Measurements from ENCODE around the gene MSH3. TPM values are rescaled to one million over a fixed set of nuclear protein-coding genes. Genes with fewer than 3 reads are reported as not detected.

Gene MSH3
- polyA plus RNA-seq, 1 of the 3 experiments (the other 2 are of a cell fraction) = 3.5 TPM

GRCh38 chr5:80781356-80781755 is 126.9 kb downstream of the MSH3 start:
- Histone ChIP-seq H3F3A (replicated peaks; ENCODE audit: insufficient read depth) (peaks cover 10% of the 10 kb centered on the region), H3K27ac (ENCODE audit: low read depth in 2 of 2, low read length in 1 of 2) (peak overlapping the region in 1 of 2 experiments; percentile 47; a peak in 2 of 4 replicates), H3K4me1 (ENCODE audit: control insufficient read depth in 1 of 2, insufficient read depth in 2 of 2, low read depth in 1 of 2, low read length in 1 of 2) (peaks cover 4 to 13% of the 10 kb centered on the region in 2 experiments; a peak in 2 of 4 replicates), H4K20me1 (ENCODE audit: insufficient read depth) (no peaks in the 10 kb centered on the region), H3K9me3 (no peaks in the 10 kb centered on the region), H3K79me2 (ENCODE audit: insufficient read depth) (no peaks in the 10 kb centered on the region), H3K36me3 (replicated peaks in 1 of 2; ENCODE audit: control insufficient read depth in 1 of 2, insufficient read depth in 2 of 2, low read length in 1 of 2) (peaks cover 12 to 14% of the 10 kb centered on the region in 2 experiments), H3K4me2 (peak overlapping the region; percentile 30), H2AFZ (ENCODE audit: low read depth) (no peak overlapping the region), H3K9ac (no peak overlapping the region), H3K4me3 (ENCODE audit: low read depth in 2 of 2, low read length in 1 of 2) (no peak overlapping the region), H3K27me3 (ENCODE audit: insufficient read depth) (no peaks in the 10 kb centered on the region), H3K9me2 (no peaks in the 10 kb centered on the region)
- DNase-seq = no peak
- POLR2A ChIA-PET = no interaction called here
- CTCF ChIA-PET = no interaction called here
- peak; percentile 58 for TF ChIP-seq JUND (IDR thresholded peaks at IDR 0.05)
- TF ChIP-seq TEAD4 (IDR thresholded peaks at IDR 0.05; ENCODE audit: borderline replicate concordance, insufficient read depth) = 0 out of 2 replicates have a peak, but pooled peaks have one; percentile 14
- TF ChIP-seq FOSL2 (IDR thresholded peaks at IDR 0.05; ENCODE audit: borderline replicate concordance, low read depth) = peak; percentile 77
- TF ChIP-seq IRF3 (IDR thresholded peaks at IDR 0.05; ENCODE audit: low read depth, low read length) = no peak
- TF ChIP-seq PBX3 (IDR thresholded peaks at IDR 0.05) = 0 out of 2 replicates have a peak, but pooled peaks have one; percentile 3
- WGBS (ENCODE audit: low lambda C conversion rate) = 54% methylated on average over 1 of the region's 1 CpG

DNA sequence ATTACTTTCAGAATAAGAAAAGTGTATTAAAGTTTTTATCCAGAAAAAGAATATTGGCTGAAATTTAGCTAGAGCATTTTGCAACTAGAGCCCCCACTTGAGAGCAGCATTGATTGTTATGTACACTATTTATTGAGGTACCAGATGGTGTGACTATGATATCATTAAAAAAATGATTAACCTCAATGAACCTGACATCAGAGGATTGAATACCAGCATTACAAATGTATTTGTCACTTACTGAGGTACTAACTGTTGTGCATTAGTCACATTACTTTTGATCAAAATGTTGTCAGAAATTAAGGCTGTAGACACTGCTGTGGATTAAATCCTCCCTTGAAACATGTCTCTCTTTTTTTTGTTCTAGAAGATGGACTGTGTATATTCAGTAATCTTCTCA is 128.2 kb downstream of the MSH3 start:
- H3K4me1 ChIP-seq (ENCODE audit: control insufficient read depth in 1 of 2, insufficient read depth in 2 of 2, low read depth in 1 of 2, low read length in 1 of 2) = peaks cover 3 to 13% of the 10 kb centered on the region in 2 experiments; a peak in 2 of 4 replicates
- H4K20me1 ChIP-seq (ENCODE audit: insufficient read depth) = no peaks in the 10 kb centered on the region
- no peak overlapping the region for H2AFZ ChIP-seq (ENCODE audit: low read depth)
- peaks cover 10% of the 10 kb centered on the region for H3F3A ChIP-seq (replicated peaks; ENCODE audit: insufficient read depth)
- H3K27me3 ChIP-seq (ENCODE audit: insufficient read depth) = no peaks in the 10 kb centered on the region
- H3K79me2 ChIP-seq (ENCODE audit: insufficient read depth) = no peaks in the 10 kb centered on the region
- H3K4me2 ChIP-seq = no peak overlapping the region
- H3K9me2 ChIP-seq = no peaks in the 10 kb centered on the region
- no peak for DNase-seq
- H3K27ac ChIP-seq (ENCODE audit: low read depth in 2 of 2, low read length in 1 of 2) = no peak overlapping the region
- H3K9ac ChIP-seq = no peak overlapping the region
- no peak overlapping the region for H3K4me3 ChIP-seq (ENCODE audit: low read depth in 2 of 2, low read length in 1 of 2)
- no peaks in the 10 kb centered on the region for H3K9me3 ChIP-seq
- POLR2A ChIA-PET = no interaction called here
- CTCF ChIA-PET = no interaction called here
- peaks cover 8 to 18% of the 10 kb centered on the region in 2 experiments for H3K36me3 ChIP-seq (replicated peaks in 1 of 2; ENCODE audit: control insufficient read depth in 1 of 2, insufficient read depth in 2 of 2, low read length in 1 of 2)
- TF ChIP-seq PBX3 (IDR thresholded peaks at IDR 0.05) = no peak
- no peak for TF ChIP-seq RAD21 (IDR thresholded peaks at IDR 0.05; ENCODE audit: low read length)
- TF ChIP-seq FOXJ3 (CRISPR knock-in tag; IDR thresholded peaks at IDR 0.05) = no peak
- TF ChIP-seq SIN3A (IDR thresholded peaks at IDR 0.05; ENCODE audit: borderline replicate concordance, low read depth, low read length) = no peak
- no peak for TF ChIP-seq MXI1 (IDR thresholded peaks at IDR 0.05; ENCODE audit: low read depth, low read length)
- no peak for TF ChIP-seq EZH2phosphoT487 (IDR thresholded peaks at IDR 0.05; ENCODE audit: borderline replicate concordance, low read depth)
- TF ChIP-seq, protein P1, sequence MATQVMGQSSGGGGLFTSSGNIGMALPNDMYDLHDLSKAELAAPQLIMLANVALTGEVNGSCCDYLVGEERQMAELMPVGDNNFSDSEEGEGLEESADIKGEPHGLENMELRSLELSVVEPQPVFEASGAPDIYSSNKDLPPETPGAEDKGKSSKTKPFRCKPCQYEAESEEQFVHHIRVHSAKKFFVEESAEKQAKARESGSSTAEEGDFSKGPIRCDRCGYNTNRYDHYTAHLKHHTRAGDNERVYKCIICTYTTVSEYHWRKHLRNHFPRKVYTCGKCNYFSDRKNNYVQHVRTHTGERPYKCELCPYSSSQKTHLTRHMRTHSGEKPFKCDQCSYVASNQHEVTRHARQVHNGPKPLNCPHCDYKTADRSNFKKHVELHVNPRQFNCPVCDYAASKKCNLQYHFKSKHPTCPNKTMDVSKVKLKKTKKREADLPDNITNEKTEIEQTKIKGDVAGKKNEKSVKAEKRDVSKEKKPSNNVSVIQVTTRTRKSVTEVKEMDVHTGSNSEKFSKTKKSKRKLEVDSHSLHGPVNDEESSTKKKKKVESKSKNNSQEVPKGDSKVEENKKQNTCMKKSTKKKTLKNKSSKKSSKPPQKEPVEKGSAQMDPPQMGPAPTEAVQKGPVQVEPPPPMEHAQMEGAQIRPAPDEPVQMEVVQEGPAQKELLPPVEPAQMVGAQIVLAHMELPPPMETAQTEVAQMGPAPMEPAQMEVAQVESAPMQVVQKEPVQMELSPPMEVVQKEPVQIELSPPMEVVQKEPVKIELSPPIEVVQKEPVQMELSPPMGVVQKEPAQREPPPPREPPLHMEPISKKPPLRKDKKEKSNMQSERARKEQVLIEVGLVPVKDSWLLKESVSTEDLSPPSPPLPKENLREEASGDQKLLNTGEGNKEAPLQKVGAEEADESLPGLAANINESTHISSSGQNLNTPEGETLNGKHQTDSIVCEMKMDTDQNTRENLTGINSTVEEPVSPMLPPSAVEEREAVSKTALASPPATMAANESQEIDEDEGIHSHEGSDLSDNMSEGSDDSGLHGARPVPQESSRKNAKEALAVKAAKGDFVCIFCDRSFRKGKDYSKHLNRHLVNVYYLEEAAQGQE (IDR thresholded peaks at IDR 0.05; ENCODE audit: low read depth, low read length) = no peak
- TF ChIP-seq, protein P2, sequence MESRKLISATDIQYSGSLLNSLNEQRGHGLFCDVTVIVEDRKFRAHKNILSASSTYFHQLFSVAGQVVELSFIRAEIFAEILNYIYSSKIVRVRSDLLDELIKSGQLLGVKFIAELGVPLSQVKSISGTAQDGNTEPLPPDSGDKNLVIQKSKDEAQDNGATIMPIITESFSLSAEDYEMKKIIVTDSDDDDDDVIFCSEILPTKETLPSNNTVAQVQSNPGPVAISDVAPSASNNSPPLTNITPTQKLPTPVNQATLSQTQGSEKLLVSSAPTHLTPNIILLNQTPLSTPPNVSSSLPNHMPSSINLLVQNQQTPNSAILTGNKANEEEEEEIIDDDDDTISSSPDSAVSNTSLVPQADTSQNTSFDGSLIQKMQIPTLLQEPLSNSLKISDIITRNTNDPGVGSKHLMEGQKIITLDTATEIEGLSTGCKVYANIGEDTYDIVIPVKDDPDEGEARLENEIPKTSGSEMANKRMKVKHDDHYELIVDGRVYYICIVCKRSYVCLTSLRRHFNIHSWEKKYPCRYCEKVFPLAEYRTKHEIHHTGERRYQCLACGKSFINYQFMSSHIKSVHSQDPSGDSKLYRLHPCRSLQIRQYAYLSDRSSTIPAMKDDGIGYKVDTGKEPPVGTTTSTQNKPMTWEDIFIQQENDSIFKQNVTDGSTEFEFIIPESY (IDR thresholded peaks at IDR 0.05; ENCODE audit: borderline replicate concordance, low read depth) = no peak
- no peak for TF ChIP-seq IRF3 (IDR thresholded peaks at IDR 0.05; ENCODE audit: low read depth, low read length)
- no peak for TF ChIP-seq MEF2A (IDR thresholded peaks at IDR 0.05; ENCODE audit: borderline replicate concordance, low read depth)
- TF ChIP-seq GABPA (IDR thresholded peaks at IDR 0.05; ENCODE audit: low read depth) = no peak
- no peak for TF ChIP-seq POLR2AphosphoS5 (IDR thresholded peaks at IDR 0.05; ENCODE audit: low read depth, low read length)
- TF ChIP-seq ELF1 (IDR thresholded peaks at IDR 0.05) = no peak
- no peak for TF ChIP-seq RXRA (IDR thresholded peaks at IDR 0.05; ENCODE audit: borderline replicate concordance, low read depth)
